GM21619 (cell line): ENCODE data around the gene MYO6.
"Not testable (repeated sequence)": the region's sequence is repeated elsewhere in the genome, so short reads cannot be mapped to it uniquely, and the experiment has no call there.

Experiments used
- ATAC-seq: cut with Tn5 transposase; IDR thresholded peaks from one replicate; pipeline ENCODE4 v1.9.1; 2021; ENCODE audit not compliant: unreplicated experiment

Gene MYO6

GRCh38 chr6:75880305-75880704, 131.3 kb downstream of the MYO6 start:
- no peak for ATAC-seq

GRCh38 chr6:75882734-75883133, 133.7 kb downstream of the MYO6 start:
- no peak for ATAC-seq

- ATAC-seq, result no peak
Measured at GRCh38 chr6:75884822-75885221, 135.8 kb downstream of the MYO6 start.

- ATAC-seq, result no peak
Measured at GRCh38 chr6:75892384-75892783, 143.3 kb downstream of the MYO6 start.

- ATAC-seq, result peak; percentile 86
Measured at GRCh38 chr6:75893058-75893775, 144.2 kb downstream of the MYO6 start.

GRCh38 chr6:75893776-75894152, 144.7 kb downstream of the MYO6 start:
- no peak for ATAC-seq

GRCh38 chr6:75896526-75896925, 147.5 kb downstream of the MYO6 start:
- ATAC-seq, result no peak

- ATAC-seq, result not testable (repeated sequence)
Measured at GRCh38 chr6:75900216-75900615, 151.2 kb downstream of the MYO6 start.

GRCh38 chr6:75905129-75905528, 156.1 kb downstream of the MYO6 start:
- ATAC-seq, result not testable (repeated sequence)

GRCh38 chr6:75906871-75907270, 157.8 kb downstream of the MYO6 start:
- no peak for ATAC-seq

GRCh38 chr6:75907444-75907843, 158.4 kb downstream of the MYO6 start:
- peak; percentile 57 for ATAC-seq

- no peak for ATAC-seq
Measured at GRCh38 chr6:75913040-75913439, 164.0 kb downstream of the MYO6 start.

- ATAC-seq, result no peak
Measured at GRCh38 chr6:75922226-75922625, 173.2 kb downstream of the MYO6 start.

GRCh38 chr6:75926293-75927168, 177.5 kb downstream of the MYO6 start:
- no peak for ATAC-seq

- no peak for ATAC-seq
Measured at GRCh38 chr6:75931011-75931680, 182.1 kb downstream of the MYO6 start.

GRCh38 chr6:75932067-75932466, 183.0 kb downstream of the MYO6 start:
- no peak for ATAC-seq

- no peak for ATAC-seq
Measured at GRCh38 chr6:75933387-75933975, 184.4 kb downstream of the MYO6 start.

- ATAC-seq, result peak; percentile 70
Measured at GRCh38 chr6:75934643-75935472, 185.8 kb downstream of the MYO6 start.

- ATAC-seq, result peak; percentile 1
Measured at GRCh38 chr6:75935473-75935793, 186.4 kb downstream of the MYO6 start.

GRCh38 chr6:75936682-75937081, 187.6 kb downstream of the MYO6 start:
- ATAC-seq, result no peak

GRCh38 chr6:75937846-75938245, 188.8 kb downstream of the MYO6 start:
- ATAC-seq, result no peak
